GM21576 (cell line): ENCODE measurements around the gene RAC3.

Experiments
- ATAC-seq: cut with Tn5 transposase; IDR thresholded peaks from one replicate; pipeline ENCODE4 v1.9.1; 2021; ENCODE audit warnings: mild to moderate bottlenecking, moderate library complexity; ENCODE audit not compliant: unreplicated experiment

The RAC3 gene

GRCh38 chr17:82065638-82066303 lies 34.3 kb downstream of the RAC3 start, which contains the start of gene DUS1L:
Gene DUS1L, minus strand, starts transcription at chr17:82065804. Its CDS starts 745 bp downstream, at chr17:82065059.
- peak; percentile 61 for ATAC-seq

- ATAC-seq: no peak
These were observed 39.1 kb downstream of the RAC3 start for GRCh38 chr17:82070611-82071010.

- ATAC-seq: no peak
These were observed 41.3 kb downstream of the RAC3 start for GRCh38 chr17:82072827-82073226.

- no peak for ATAC-seq
These were observed 42.0 kb downstream of the RAC3 start for GRCh38 chr17:82073446-82073845.

GRCh38 chr17:82076018-82076784 lies 44.7 kb downstream of the RAC3 start:
- no peak for ATAC-seq

- no peak for ATAC-seq
These were observed 45.5 kb downstream of the RAC3 start for GRCh38 chr17:82076785-82077591.

GRCh38 chr17:82077617-82078358 lies 46.3 kb downstream of the RAC3 start:
- ATAC-seq: no peak

GRCh38 chr17:82078433-82078832 lies 47.0 kb downstream of the RAC3 start:
- ATAC-seq: no peak

GRCh38 chr17:82079001-82079677 lies 47.7 kb downstream of the RAC3 start:
- no peak for ATAC-seq

- ATAC-seq: no peak
These were observed 48.7 kb downstream of the RAC3 start for GRCh38 chr17:82080048-82080788.

- ATAC-seq: no peak
These were observed 49.4 kb downstream of the RAC3 start for GRCh38 chr17:82080789-82081464.

- ATAC-seq: no peak
These were observed 50.1 kb downstream of the RAC3 start for GRCh38 chr17:82081546-82081945.

- ATAC-seq: no peak
These were observed 50.5 kb downstream of the RAC3 start for GRCh38 chr17:82081966-82082365.

GRCh38 chr17:82082456-82082855 lies 51.0 kb downstream of the RAC3 start:
- ATAC-seq: no peak

GRCh38 chr17:82083009-82083408 lies 51.5 kb downstream of the RAC3 start:
- ATAC-seq: no peak
